HG03432 (cell line): ENCODE data around the gene SMAD5.

Source experiments
- ATAC-seq: cut with Tn5 transposase; IDR thresholded peaks from one replicate; pipeline ENCODE4 v1.9.1; 2021; ENCODE audit warnings: mild to moderate bottlenecking, moderate library complexity; ENCODE audit not compliant: unreplicated experiment

Gene SMAD5

DNA sequence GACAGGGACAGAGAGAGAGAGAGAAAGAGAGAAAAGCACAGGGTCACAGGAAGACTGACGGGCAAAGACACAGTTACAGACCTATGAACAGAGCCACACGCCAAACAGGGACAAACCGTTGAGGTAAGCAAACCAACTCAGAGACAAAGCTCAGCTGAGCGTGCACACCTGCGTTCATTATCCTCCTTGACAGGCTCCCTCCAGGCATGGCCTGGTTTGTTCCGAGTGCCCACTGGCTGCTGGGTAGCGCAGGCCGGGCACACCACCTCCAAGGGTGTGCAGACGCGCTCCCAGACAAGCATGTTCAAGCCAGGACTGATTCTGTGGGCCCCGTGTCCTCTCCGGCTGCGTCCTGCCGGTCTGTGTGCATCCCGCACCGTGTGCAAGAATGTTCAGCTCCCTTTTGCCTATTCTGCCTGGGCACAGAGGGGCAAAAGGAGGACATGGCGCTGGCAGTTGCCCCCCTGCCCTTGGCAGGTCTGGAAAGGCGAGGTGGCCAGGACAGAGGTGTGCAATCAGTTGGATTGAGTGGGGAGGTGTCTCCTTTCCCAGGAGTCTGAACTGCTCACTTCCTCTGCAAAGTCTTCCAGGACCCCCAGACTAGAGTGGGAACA is 60.8 kb downstream of the SMAD5 start:
- ATAC-seq, result no peak

GRCh38 chr5:136194576-136194975 is 61.9 kb downstream of the SMAD5 start:
- ATAC-seq, result no peak

DNA sequence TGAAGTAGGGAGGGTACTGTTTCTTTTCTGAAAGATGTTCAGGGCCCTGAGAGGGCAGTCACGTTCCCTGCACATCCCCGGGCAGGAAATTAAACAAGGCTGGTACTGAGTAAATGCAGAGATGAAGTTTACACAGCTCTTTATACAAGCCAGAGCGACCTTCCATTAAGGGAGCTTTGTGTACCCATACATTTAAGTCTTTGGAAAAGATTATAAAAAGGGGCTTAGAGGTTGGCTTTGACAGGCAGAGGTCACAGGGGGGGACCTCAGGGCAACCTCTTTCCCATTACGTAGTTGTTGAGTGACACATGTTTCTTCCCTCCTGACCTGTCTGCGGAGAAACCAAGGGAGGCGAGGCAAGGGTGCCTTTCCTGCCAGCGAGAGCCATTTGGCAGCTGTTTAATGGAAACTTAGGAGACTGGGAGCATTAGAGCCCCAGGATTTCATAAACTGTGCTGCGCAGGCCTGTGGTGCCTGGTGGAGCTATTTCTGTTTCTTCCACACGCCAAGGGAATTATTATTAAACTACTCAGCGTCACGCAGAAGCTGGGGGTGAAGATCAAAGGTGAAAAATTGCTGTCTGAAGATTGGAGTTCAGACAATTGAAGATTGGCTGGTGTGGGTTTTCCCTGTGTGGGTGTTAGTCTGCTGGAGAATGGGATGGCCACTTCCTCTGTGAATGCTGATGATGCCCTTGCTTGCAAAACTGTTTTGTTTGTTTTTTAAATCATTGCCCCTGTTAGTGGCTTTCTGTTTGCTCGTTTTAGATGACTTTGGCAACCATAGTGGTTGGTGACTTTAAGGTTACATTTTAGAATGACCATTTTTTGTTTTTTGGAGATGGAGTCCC is 63.6 kb downstream of the SMAD5 start:
- no peak for ATAC-seq

GRCh38 chr5:136197462-136198142 is 65.0 kb downstream of the SMAD5 start:
- ATAC-seq, result no peak

- ATAC-seq, result no peak
These were observed 65.8 kb downstream of the SMAD5 start for GRCh38 chr5:136198453-136198852.

DNA sequence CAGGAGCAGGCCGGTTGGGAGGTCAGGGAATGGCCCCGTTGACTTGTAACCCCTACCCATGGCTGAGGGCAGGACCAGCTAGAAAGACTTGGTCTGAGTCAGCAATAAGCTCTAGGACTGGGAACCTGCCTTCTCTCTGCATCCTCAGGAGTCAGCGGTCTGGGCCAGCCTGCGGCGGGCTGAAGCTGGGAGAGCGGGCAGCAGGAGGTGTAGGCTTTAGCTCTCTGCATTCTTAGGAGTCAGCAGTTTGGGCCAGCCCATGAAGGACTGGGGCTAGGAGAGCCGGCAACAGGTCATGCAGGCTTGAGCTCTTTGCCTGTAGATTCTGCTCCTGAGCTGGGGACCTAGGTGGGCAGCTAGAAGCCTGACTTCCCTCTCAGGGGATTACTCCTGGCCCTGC is 66.8 kb downstream of the SMAD5 start:
- ATAC-seq, result no peak

GRCh38 chr5:136200130-136200529 is 67.5 kb downstream of the SMAD5 start:
- ATAC-seq, result no peak

DNA sequence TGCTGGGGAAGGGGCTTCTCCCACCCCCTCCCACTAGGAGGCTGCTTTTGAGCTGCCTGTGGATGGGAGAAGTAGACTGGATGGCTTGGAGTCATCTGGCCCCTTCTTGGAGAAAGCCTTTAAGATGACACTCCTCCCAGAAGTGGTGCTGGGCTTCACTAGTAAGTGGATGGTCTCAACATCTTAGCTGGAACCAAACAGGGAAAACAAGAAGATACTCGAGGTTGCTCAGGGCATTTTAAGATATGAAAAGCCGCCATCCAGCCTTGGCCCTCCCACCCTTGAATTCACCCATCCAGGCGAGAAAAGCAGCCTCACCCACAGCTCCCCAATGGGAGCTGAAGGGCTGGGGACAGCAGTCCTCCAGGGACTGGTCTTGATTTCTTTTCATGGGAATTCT is 68.1 kb downstream of the SMAD5 start:
- ATAC-seq, result no peak

- ATAC-seq, result no peak
These were observed 69.2 kb downstream of the SMAD5 start for GRCh38 chr5:136201870-136202269.

GRCh38 chr5:136202469-136203205 is 70.0 kb downstream of the SMAD5 start:
- no peak for ATAC-seq

- no peak for ATAC-seq
These were observed 70.8 kb downstream of the SMAD5 start for GRCh38 chr5:136203303-136203922.

- no peak for ATAC-seq
These were observed 72.5 kb downstream of the SMAD5 start for GRCh38 chr5:136205061-136205702.

GRCh38 chr5:136205941-136206340 is 73.3 kb downstream of the SMAD5 start:
- no peak for ATAC-seq

GRCh38 chr5:136206361-136206760 is 73.7 kb downstream of the SMAD5 start:
- ATAC-seq, result no peak

- no peak for ATAC-seq
These were observed 75.0 kb downstream of the SMAD5 start for GRCh38 chr5:136207631-136208030.

DNA sequence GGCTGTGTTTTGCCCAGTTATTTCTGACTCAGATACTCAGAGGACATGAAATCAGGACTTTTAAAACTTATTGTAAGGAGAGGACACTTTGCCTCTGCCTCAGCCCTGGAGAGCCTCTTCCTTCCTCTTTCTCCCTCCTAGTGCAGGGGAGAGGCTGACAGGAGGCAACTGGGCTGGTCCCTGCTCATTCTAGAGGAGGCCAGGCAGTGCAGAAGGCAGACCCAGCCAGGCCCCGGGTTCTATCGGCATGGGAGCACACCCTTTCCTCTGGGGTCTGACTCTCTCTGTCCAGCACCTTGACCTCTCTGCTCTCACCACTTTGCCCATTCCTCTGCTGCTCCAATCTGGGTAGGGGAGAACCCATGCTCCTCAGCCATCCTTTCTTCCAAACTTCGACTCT is 76.3 kb downstream of the SMAD5 start:
- ATAC-seq, result no peak

DNA sequence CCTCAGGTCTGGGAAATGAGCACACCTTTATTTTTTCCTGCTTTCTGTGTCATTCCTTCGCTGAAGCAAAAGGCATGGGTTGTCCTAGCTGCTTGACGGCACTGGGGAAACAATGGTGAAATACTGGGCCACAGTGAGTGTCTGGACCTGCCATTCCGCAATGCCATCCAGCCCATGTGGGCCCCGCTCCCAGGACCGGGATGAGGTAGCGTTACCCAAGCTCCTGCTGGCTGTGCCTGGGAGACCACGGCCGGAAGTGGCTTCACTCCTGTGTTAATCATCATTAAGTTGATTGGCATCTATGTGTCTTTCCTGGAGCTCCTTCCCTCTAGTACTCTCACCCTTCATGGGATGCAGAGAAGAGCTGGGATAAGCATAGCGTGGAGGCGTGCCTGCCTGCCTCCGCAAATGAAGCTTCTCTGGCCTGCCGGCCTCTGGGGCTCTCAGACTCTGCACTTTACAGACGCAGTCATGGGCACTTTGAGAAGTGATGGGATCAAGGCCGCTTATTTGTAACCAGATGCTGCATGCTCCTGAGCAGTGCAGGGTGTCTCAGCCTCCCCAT is 76.8 kb downstream of the SMAD5 start:
- no peak for ATAC-seq

GRCh38 chr5:136210259-136210658 is 77.6 kb downstream of the SMAD5 start:
- ATAC-seq, result no peak

- ATAC-seq, result no peak
These were observed 78.8 kb downstream of the SMAD5 start for GRCh38 chr5:136211282-136212040.
